Liver (tissue), 9 donors: Measurements from ENCODE around the gene MVB12B. TPM values are rescaled to one million over a fixed set of nuclear protein-coding genes. Genes with fewer than 3 reads are reported as not detected.

Source experiments
- DNase-seq: peaks from one replicate; pipeline ENCODE4 v3.0.0-alpha.2; 2017; ENCODE audit warnings: low spot score
- H3K27ac ChIP-seq, 2 donors: one replicate each; pipeline ENCODE4 v1.7.0; 2013; ENCODE audit warnings: inconsistent platforms in 2 of 2, low read length in 2 of 2, control low read depth in 1 of 2, low read depth in 1 of 2, mild to moderate bottlenecking in 1 of 2
- H3K27me3 ChIP-seq, 4 donors: one replicate each; pipeline versions ENCODE4 v1.6.1 to v1.7.0; 2013; ENCODE audit warnings: low read length in 3 of 4, inconsistent platforms in 1 of 4, mild to moderate bottlenecking in 1 of 4, moderate library complexity in 1 of 4; ENCODE audit not compliant: control insufficient read depth in 4 of 4, insufficient read depth in 4 of 4
- H3K36me3 ChIP-seq, 4 donors: one replicate each; pipeline versions ENCODE4 v1.6.1 to v1.7.0; 2013; ENCODE audit warnings: low read length in 3 of 4, mild to moderate bottlenecking in 3 of 4, low read depth in 1 of 4, moderate library complexity in 1 of 4; ENCODE audit not compliant: control insufficient read depth in 4 of 4, insufficient read depth in 3 of 4
- H3K4me1 ChIP-seq, 4 donors: one replicate each; pipeline versions ENCODE4 v1.6.1 to v1.7.0; 2013; ENCODE audit warnings: low read length in 3 of 4, mild to moderate bottlenecking in 3 of 4, moderate library complexity in 1 of 4; ENCODE audit not compliant: control insufficient read depth in 4 of 4, insufficient read depth in 4 of 4
- H3K4me3 ChIP-seq, 3 donors: one replicate each; pipeline versions ENCODE4 v1.6.1 to v1.7.0; 2013; ENCODE audit warnings: low read length in 3 of 3, control low read depth in 1 of 3, low read depth in 1 of 3, mild to moderate bottlenecking in 1 of 3
- H3K9ac ChIP-seq, 2 donors: one replicate each; pipeline ENCODE4 v1.7.0; 2013; ENCODE audit warnings: low read length in 2 of 2, mild to moderate bottlenecking in 2 of 2, moderate library complexity in 2 of 2, control low read depth in 1 of 2, low read depth in 1 of 2
- H3K9me3 ChIP-seq, 4 donors: one replicate each; pipeline versions ENCODE4 v1.6.1 to v1.7.0; 2013; ENCODE audit warnings: low read length in 3 of 4; ENCODE audit not compliant: control insufficient read depth in 4 of 4
- EGR1 ChIP-seq, 2 donors: IDR thresholded peaks; 2 replicates each; pipeline ENCODE4 v1.6.1; 2016 to 2018; ENCODE audit warnings: antibody characterized with exemption in 2 of 2, low read depth in 2 of 2
- FOXA2 ChIP-seq: IDR thresholded peaks from 2 replicates; pipeline ENCODE4 v1.6.1; 2016; ENCODE audit warnings: antibody characterized with exemption
- GABPA ChIP-seq, 2 donors: IDR thresholded peaks in 1 of 2; conservative IDR thresholded peaks in 1 of 2; 2 replicates each; pipeline ENCODE4 v1.6.1; 2016; ENCODE audit warnings: antibody characterized with exemption in 2 of 2, mild to moderate bottlenecking in 1 of 2, moderate library complexity in 1 of 2
- HNF4G ChIP-seq: IDR thresholded peaks from 2 replicates; pipeline ENCODE4 v1.6.1; 2016; ENCODE audit warnings: antibody characterized with exemption
- JUND ChIP-seq, 2 donors: IDR thresholded peaks; 2 replicates each; pipeline ENCODE4 v1.6.1; 2016; ENCODE audit warnings: antibody characterized with exemption in 2 of 2
- NR2F2 ChIP-seq: IDR thresholded peaks from 2 replicates; pipeline ENCODE4 v1.6.1; 2016; ENCODE audit warnings: antibody characterized with exemption
- RAD21 ChIP-seq, 2 donors: IDR thresholded peaks; 2 replicates each; pipeline ENCODE4 v1.6.1; 2016; ENCODE audit warnings: antibody characterized with exemption in 2 of 2, mild to moderate bottlenecking in 2 of 2
- RXRA ChIP-seq, 2 donors: IDR thresholded peaks; 2 replicates each; pipeline ENCODE4 v1.6.1; 2017 to 2018; ENCODE audit warnings: antibody characterized with exemption in 2 of 2, mild to moderate bottlenecking in 1 of 2
- SP1 ChIP-seq: IDR thresholded peaks from 2 replicates; pipeline ENCODE4 v1.6.1; 2018; ENCODE audit warnings: antibody characterized with exemption, mild to moderate bottlenecking
- TAF1 ChIP-seq: conservative IDR thresholded peaks from 2 replicates; pipeline ENCODE4 v1.6.1; 2016; ENCODE audit warnings: antibody characterized with exemption, mild to moderate bottlenecking
- YY1 ChIP-seq: IDR thresholded peaks from 2 replicates; pipeline ENCODE4 v1.6.1; 2016; ENCODE audit warnings: antibody characterized with exemption, mild to moderate bottlenecking
- WGBS: extraction: QIAGEN DNeasy Blood & Tissue Kit; methylation state at CpG from one replicate; pipeline ENCODE4 v1.1.7; 2013; 5-methylcytosine and 5-hydroxymethylcytosine counted together
- polyA plus RNA-seq, 2 donors: library from polyadenylated mRNA; stranded (reverse) in 1 of 2; unstranded in 1 of 2; fragments of 200-250 nt in 1 of 2; fragments of >200 nt in 1 of 2; fragmentation: Nextera tagmentation in 1 of 2; extraction: Ambion mirVana in 1 of 2; gene quantifications; one replicate each; pipeline versions ENCODE4 v1.2.1 to v1.2.3, GENCODE V29; 2013 to 2015
- total RNA-seq, 2 donors: library from RNA; depleted of rRNA; stranded (reverse); fragments of >200 nt; gene quantifications; one replicate each; pipeline ENCODE4 v1.2.3, GENCODE V29; 2014
- TF ChIP-seq, protein P1 (sequence below): IDR thresholded peaks from 2 replicates; pipeline ENCODE4 v1.6.1; 2016; ENCODE audit warnings: antibody characterized with exemption
- TF ChIP-seq, protein P2 (sequence below): fragments of 150-350 bp; IDR thresholded peaks from 2 replicates; pipeline ENCODE4 v1.5.1; 2017; ENCODE audit warnings: improper control_type of control experiment, low read depth, low read length; ENCODE audit not compliant: missing input control
- TF ChIP-seq, protein P3 (sequence below): IDR thresholded peaks from 2 replicates; pipeline ENCODE4 v1.6.1; 2016; ENCODE audit warnings: antibody characterized with exemption, mild to moderate bottlenecking
- TF ChIP-seq, protein P4 (sequence below): IDR thresholded peaks from 2 replicates; pipeline ENCODE4 v1.6.1; 2016; ENCODE audit warnings: antibody characterized with exemption
- TF ChIP-seq, protein P5 (sequence below): IDR thresholded peaks from 2 replicates; pipeline ENCODE4 v1.6.1; 2016; ENCODE audit warnings: antibody characterized with exemption
- donor health status: healthy.
- donor health status: healthy.
- donor health status: healthy.
- donor health status: healthy.
- donor health status: healthy.

The MVB12B gene
- total and polyA plus RNA-seq, 4 donors = 5.3 to 12.4 (median 8.4) TPM

DNA sequence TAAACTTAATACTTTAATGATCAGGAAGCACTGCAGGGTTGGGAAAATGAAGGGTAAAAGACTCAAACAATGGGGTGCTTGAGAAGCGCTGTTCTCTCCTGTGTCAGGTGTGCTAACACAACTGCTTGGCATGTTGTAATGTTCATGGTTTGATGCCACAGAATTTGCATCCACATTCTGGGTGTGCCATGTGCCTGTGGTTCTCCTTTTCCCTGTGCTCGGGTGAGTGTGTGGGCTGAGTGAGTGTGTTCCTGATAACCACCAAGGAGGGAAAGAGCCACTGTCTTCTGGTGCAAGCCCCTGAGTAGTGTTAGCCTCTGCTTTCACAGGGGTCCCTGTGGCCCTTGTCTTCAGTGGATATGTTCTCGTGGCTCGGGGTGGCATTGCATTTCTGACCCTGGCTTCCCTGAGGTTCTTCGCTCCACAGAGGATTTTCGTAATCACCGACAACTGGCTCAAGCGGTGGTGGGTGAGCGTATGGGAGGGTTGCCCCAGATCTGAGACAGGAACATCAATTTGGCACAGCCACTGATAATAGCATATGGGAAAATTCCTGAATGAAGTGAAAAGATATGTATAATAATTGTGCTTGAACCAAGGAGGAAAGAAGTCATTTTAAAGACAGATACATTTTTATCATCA lies 102.0 kb downstream of the MVB12B start:
- 91% methylated on average over 9 of the region's 9 CpGs for WGBS
- H3K27ac ChIP-seq = no peak overlapping the region
- H3K9ac ChIP-seq = no peak overlapping the region
- no peak for TF ChIP-seq GABPA (IDR thresholded peaks at IDR 0.05 in 1 of 2, conservative IDR thresholded peaks at IDR 0.05 in 1 of 2)
- TF ChIP-seq NR2F2 = no peak
- no peak for TF ChIP-seq EGR1 (IDR thresholded peaks at IDR 0.05; ENCODE audit: low read depth in 2 of 2)
- TF ChIP-seq, protein P1, sequence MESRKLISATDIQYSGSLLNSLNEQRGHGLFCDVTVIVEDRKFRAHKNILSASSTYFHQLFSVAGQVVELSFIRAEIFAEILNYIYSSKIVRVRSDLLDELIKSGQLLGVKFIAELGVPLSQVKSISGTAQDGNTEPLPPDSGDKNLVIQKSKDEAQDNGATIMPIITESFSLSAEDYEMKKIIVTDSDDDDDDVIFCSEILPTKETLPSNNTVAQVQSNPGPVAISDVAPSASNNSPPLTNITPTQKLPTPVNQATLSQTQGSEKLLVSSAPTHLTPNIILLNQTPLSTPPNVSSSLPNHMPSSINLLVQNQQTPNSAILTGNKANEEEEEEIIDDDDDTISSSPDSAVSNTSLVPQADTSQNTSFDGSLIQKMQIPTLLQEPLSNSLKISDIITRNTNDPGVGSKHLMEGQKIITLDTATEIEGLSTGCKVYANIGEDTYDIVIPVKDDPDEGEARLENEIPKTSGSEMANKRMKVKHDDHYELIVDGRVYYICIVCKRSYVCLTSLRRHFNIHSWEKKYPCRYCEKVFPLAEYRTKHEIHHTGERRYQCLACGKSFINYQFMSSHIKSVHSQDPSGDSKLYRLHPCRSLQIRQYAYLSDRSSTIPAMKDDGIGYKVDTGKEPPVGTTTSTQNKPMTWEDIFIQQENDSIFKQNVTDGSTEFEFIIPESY = no peak
- TF ChIP-seq, protein P2, sequence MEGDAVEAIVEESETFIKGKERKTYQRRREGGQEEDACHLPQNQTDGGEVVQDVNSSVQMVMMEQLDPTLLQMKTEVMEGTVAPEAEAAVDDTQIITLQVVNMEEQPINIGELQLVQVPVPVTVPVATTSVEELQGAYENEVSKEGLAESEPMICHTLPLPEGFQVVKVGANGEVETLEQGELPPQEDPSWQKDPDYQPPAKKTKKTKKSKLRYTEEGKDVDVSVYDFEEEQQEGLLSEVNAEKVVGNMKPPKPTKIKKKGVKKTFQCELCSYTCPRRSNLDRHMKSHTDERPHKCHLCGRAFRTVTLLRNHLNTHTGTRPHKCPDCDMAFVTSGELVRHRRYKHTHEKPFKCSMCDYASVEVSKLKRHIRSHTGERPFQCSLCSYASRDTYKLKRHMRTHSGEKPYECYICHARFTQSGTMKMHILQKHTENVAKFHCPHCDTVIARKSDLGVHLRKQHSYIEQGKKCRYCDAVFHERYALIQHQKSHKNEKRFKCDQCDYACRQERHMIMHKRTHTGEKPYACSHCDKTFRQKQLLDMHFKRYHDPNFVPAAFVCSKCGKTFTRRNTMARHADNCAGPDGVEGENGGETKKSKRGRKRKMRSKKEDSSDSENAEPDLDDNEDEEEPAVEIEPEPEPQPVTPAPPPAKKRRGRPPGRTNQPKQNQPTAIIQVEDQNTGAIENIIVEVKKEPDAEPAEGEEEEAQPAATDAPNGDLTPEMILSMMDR = no peak
- TF ChIP-seq SP1 = no peak
- TF ChIP-seq YY1 = no peak
- no peak for TF ChIP-seq JUND (IDR thresholded peaks at IDR 0.05)
- TF ChIP-seq TAF1 = no peak
- TF ChIP-seq, protein P3, sequence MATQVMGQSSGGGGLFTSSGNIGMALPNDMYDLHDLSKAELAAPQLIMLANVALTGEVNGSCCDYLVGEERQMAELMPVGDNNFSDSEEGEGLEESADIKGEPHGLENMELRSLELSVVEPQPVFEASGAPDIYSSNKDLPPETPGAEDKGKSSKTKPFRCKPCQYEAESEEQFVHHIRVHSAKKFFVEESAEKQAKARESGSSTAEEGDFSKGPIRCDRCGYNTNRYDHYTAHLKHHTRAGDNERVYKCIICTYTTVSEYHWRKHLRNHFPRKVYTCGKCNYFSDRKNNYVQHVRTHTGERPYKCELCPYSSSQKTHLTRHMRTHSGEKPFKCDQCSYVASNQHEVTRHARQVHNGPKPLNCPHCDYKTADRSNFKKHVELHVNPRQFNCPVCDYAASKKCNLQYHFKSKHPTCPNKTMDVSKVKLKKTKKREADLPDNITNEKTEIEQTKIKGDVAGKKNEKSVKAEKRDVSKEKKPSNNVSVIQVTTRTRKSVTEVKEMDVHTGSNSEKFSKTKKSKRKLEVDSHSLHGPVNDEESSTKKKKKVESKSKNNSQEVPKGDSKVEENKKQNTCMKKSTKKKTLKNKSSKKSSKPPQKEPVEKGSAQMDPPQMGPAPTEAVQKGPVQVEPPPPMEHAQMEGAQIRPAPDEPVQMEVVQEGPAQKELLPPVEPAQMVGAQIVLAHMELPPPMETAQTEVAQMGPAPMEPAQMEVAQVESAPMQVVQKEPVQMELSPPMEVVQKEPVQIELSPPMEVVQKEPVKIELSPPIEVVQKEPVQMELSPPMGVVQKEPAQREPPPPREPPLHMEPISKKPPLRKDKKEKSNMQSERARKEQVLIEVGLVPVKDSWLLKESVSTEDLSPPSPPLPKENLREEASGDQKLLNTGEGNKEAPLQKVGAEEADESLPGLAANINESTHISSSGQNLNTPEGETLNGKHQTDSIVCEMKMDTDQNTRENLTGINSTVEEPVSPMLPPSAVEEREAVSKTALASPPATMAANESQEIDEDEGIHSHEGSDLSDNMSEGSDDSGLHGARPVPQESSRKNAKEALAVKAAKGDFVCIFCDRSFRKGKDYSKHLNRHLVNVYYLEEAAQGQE = no peak
- TF ChIP-seq, protein P4, sequence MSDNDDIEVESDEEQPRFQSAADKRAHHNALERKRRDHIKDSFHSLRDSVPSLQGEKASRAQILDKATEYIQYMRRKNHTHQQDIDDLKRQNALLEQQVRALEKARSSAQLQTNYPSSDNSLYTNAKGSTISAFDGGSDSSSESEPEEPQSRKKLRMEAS = no peak
- no peak for TF ChIP-seq RAD21 (IDR thresholded peaks at IDR 0.05)
- no peak for TF ChIP-seq FOXA2
- TF ChIP-seq, protein P5, sequence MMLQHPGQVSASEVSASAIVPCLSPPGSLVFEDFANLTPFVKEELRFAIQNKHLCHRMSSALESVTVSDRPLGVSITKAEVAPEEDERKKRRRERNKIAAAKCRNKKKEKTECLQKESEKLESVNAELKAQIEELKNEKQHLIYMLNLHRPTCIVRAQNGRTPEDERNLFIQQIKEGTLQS = no peak
- no peak for TF ChIP-seq HNF4G
- no peak for TF ChIP-seq RXRA (IDR thresholded peaks at IDR 0.05)
- H3K4me1 ChIP-seq = no peaks in the 10 kb centered on the region
- no peaks in the 10 kb centered on the region for H3K9me3 ChIP-seq
- H3K36me3 ChIP-seq = peaks cover 4 to 16% (median 10%) of the 10 kb centered on the region in 4 donors
- H3K4me3 ChIP-seq = no peak overlapping the region
- peak; percentile 14 for DNase-seq
- no peaks in the 10 kb centered on the region for H3K27me3 ChIP-seq
